Gastrocnemius medialis (tissue), 4 donors: ENCODE data around the gene BTBD10.

Experiments used
- POLR2A ChIP-seq, 2 donors: fragments of 450-650 bp; IDR thresholded peaks; one replicate each; pipeline ENCODE4 v1.6.1; 2017; ENCODE audit warnings: antibody characterized with exemption in 2 of 2, mild to moderate bottlenecking in 2 of 2, moderate library complexity in 2 of 2
- TF ChIP-seq, protein P1 (sequence below), 5 experiments: fragments of 450-650 bp in 3 of 5; fragments of 200-600 bp in 2 of 5; sonication (generic) in 2 of 5; IDR thresholded peaks in 4 of 5; conservative IDR thresholded peaks in 1 of 5; 1 replicate in 4 of 5; 2 replicates in 1 of 5; pipeline ENCODE4 v1.5.1; 2016 to 2019; ENCODE audit warnings: antibody characterized with exemption in 5 of 5, mild to moderate bottlenecking in 3 of 5, moderate library complexity in 3 of 5

DNA sequence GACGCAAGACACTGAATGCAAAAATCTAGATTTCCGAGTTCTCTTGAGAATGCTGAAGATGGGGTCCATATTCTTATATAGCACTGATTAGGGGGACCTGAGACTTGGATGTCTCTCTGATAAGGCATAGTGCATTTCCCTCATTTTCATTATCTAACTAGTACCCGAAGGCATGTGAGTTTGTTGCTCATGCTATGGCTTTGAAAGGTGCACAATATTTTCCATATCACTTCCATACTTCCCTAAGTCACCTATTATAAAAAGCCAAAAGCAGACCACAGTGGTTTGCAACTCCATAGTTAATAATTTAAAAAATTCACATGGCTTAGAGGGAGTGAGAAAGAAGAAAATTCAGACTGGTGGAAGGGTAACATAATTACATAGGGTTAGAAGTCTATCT lies 1.7 kb downstream of the BTBD10 start:
- TF ChIP-seq, protein P1, sequence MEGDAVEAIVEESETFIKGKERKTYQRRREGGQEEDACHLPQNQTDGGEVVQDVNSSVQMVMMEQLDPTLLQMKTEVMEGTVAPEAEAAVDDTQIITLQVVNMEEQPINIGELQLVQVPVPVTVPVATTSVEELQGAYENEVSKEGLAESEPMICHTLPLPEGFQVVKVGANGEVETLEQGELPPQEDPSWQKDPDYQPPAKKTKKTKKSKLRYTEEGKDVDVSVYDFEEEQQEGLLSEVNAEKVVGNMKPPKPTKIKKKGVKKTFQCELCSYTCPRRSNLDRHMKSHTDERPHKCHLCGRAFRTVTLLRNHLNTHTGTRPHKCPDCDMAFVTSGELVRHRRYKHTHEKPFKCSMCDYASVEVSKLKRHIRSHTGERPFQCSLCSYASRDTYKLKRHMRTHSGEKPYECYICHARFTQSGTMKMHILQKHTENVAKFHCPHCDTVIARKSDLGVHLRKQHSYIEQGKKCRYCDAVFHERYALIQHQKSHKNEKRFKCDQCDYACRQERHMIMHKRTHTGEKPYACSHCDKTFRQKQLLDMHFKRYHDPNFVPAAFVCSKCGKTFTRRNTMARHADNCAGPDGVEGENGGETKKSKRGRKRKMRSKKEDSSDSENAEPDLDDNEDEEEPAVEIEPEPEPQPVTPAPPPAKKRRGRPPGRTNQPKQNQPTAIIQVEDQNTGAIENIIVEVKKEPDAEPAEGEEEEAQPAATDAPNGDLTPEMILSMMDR (IDR thresholded peaks at IDR 0.05 in 4 of 5, conservative IDR thresholded peaks at IDR 0.05 in 1 of 5) = no peak
- no peak for TF ChIP-seq POLR2A (IDR thresholded peaks at IDR 0.05)
